ENCODE results near the gene TMEM167B.
A peak's percentile ranks its signal among the peaks of the same experiment; 100 is the strongest.

TMEM167B gene

DNA sequence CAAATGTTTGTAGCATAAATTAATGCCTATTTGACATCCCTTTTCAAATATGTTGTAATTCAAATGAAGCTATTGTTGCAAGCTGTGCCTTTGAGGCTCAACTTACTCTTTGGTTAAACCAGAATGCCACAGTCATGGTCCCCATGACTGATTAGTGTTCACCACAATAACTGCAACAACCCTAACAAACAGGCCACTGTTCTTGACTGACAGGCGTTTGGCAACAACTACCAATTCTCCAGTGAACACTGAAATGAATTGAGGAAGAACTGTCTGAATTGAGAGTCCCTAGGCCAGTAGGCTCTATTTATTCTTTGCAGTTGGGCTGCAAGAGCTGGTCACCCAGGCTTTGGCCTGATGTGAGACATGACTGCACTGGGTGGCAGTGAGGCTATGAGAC, 6.6 kb upstream of the TMEM167B start:
- no peak for DNase-seq

DNA sequence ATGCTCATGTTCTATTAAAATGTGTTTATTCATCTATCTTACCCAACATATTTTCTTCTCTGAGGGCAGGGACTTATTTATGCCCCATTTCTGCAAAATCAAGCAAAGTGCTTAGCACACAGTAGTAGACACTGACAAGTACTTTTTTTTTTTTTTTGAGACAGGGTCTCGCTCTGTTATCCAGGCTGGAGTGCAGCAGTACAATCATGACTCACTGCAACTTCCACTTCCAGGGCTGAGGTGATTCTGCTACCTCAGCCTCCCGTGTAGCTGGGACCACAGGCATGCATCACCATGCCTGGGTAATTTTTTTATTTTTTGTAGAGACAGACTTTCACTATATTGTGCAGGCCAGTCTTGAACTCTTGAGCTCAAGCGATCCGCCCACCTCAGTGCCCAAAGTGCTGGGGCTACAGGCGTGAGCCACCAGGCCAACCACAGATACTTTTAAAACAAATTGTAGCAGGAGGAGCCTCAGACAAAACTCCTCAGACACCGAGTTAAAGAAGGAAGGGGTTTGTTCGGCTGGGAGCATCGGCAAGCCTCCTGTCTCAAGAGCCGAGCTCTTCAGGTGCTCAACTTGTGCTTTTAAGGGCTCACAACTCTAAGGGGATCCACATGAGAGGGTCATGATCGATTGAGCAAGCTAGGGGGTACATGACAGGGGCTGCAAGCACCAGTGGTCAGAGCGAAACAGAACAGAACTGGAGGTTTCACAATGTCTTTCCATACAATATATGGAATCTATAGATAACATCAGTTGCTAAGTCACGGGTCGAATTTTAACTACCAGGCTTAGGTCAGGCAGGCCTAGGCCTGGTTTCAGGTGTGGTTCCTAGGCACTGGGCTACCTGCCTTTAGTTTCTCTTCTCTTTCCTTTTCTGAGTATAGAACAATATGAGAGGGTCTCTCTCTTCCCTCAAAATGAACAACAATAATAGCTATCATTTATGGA, 5.7 kb upstream of the TMEM167B start:
- DNase-seq = no peak

DNA sequence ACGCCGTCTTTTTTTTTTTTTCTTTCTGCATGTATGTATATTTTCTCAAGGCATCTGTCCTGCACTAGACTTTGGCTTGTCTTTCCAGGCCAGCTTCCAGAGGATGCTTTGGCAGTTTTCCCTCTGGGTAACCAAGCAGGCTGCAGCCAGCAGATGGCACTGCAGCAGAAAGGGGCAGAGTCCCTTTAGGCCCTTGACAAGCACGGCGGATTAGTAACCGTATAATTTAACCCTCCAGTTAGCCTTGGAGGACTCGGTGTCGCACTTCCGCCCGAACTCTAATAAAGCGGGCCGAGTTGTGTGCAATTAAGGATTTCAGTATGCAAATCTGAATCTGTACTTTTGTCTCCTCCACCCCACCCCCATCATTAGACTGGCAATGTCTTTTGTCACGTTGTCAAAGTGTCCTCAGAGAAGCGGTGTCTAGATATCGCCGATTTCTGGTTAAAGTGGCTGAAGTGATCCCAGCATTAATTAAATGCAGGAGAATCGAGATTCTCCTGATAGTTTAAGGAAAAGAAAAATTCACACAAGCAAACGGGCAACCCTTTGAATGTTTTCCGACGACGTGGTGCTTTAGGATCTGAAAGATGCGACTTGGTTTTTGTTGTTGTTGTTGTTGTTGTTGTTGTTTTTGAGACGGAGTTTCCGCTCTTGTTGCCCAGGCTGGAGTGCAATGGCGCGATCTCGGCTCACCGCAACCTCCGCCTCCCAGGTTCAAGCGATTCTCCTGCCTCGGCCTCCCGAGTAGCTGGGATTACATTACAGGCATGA, 1.1 kb upstream of the TMEM167B start:
- peak; percentile 97 to 98 for DNase-seq

DNA sequence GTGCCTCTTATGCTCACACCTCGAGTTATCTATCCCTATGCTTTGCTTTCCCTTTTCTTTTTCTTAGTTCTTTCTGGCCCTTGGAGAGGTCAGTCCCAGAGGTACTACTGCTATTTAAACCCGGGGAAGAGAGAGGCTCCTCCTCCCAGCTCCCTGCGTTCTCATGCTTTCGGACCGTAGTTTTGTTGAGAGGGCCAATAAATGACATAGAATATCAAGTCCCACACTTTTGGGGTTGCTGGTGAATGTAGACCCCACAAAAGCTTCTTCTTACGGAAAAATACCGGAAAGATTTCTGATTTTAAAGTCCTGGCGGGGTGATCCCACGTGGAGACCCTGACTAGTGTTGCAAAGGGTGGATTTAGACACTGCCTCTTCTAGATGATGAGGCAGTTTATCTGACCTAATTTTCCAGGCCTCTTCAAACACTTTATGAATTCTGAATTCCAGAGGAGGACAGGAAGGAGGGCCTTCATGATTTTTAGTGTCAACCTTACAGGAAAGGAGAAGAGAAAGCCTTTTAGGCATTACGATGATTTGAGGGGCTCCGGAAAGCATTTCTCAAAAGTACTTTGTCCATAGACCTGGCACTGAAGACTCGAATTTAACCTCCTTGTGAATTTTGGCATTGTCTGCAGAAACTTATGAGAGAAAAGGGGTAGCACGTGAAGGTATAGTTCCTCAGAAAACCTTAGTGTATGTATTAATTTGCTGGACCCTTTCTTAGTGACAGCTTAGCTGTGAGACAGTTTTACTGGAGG, 694 bp downstream of the TMEM167B start:
- no peak for DNase-seq

DNA sequence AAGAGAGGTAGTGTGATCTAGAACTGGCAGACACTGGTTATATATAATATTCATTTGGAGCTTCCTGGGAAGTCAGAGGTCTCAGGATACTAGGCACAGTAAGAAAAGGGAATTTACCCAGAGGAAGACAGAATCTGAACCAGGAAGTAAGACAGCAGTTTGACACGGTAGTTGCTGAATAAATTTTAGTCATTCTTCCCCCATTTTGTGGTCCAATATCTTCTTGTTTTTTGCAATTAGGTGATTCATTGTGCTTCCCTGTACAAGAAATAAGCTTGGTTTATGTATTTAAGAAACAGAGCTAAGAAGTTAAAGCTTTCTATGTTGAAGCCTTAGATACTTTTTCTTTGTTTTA, 1.3 kb downstream of the TMEM167B start:
- no peak for DNase-seq

DNA sequence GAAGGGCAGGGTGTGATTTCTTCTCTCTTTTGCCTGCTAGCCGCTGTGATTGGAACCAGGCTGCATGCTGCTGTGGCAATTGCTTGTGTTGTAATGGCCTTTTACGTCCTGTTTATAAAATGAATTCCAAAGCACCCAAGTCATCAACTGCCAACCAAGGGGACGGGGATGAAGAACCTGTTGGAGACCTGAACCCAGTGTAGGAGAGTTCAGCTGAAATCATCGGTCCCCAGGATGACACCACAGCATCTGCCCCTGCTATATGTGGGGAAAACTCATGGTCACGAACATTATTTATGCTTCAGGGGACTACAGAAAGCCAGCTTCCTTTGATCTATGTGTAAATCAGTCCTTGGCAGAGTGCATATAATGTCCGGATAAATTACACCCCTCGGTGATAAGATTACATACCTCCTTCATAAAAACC, 3.8 kb downstream of the TMEM167B start:
- DNase-seq = no peak

DNA sequence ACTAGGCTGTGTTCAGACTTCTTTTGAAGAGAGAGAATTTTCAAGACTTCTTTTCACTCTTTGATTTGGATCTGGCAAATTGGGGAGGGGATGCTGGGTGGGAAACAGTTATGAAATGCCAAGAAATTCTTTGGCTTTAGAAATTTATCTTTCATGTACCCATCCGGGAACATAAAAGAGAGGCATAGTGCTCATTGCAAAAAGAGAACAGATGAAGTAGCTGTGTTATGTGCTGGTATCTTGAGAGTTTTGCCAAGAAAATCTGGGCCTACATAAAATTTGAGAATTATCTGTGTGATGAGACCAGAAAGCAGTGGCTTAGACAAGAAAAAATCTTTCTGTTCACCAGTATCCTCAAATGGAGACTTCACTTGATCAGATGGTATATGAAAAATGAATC, 4.3 kb downstream of the TMEM167B start:
- DNase-seq = no peak

DNA sequence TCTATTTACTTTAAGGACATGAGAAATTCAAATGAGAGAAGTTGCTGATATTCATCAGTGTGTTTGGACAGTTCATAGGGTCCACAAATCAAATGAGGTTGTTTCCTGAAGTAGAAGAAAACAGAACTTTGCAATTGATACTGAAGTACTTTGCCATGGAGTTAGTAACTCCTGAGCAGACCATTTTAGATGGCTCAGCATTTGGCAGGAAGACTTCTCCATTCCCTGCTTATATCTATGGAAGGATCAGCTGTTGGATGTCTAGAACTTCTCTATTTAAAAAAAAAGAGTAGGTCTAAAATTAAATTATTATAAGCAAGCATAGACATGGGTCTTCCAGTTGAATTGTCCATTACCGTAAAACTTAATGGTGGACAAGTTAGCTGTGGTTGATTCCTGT, 5.1 kb downstream of the TMEM167B start:
- DNase-seq = no peak

DNA sequence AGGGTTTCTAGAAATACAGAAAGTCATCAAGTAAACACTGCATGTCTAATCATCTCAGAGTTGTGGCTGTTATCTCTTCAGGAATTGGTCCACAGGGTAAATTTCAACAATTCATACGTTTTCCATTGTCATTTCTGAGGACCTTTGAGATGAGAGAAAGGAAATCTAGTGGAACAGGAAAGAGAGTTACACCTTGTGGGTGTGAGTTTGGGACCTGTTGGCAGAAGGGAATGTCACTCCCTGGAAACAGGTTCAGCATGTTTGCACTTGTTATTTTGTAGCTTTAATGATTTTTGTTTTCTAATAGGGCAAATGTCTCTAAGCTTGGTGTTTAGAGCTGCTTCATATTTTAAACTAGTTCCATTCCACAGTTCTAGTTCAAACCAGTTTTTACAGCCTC, 5.6 kb downstream of the TMEM167B start:
- no peak for DNase-seq

DNA sequence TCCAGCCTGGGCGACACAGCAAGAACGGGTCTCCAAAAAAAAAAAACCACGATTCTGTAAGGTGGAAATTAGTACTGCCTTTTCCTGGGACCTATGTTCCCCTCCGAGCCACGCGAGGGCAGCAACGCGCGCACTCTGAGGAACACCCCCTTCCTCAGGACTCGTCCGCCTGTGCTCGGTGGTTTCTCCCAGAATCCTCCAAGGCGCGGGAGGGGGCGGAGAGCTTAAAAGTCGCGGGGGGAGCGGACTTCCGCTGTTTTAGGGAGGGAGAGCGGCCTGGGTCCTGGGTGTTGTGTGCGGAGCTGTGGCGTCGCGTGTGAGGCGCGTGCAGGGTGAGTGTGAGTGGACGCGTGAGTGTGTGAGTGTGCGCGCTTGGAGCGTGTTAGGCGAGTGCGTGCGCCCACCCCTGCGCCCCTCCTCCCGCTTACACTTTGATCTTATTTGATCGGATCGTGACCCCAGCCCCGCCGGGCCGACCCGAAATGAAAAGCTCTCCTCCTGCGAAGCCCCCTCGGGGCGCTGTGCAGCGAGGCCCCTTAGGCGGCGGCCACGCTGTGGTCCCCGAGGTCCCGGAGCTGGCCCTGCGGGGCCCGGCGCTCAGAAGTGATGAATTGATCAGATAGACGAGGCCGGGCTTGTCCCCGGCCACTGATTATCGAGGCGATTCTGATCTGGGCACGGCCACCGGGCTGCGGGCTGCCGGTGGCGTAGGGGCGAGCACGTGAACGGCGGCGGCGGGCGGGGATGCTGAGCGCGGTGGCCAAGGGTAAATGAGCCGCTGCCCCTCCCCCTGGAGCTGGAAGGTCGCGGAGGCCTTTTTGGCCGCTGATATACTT, 9.6 kb downstream of the TMEM167B start:
- DNase-seq = peak; percentile 97 to 99

DNA sequence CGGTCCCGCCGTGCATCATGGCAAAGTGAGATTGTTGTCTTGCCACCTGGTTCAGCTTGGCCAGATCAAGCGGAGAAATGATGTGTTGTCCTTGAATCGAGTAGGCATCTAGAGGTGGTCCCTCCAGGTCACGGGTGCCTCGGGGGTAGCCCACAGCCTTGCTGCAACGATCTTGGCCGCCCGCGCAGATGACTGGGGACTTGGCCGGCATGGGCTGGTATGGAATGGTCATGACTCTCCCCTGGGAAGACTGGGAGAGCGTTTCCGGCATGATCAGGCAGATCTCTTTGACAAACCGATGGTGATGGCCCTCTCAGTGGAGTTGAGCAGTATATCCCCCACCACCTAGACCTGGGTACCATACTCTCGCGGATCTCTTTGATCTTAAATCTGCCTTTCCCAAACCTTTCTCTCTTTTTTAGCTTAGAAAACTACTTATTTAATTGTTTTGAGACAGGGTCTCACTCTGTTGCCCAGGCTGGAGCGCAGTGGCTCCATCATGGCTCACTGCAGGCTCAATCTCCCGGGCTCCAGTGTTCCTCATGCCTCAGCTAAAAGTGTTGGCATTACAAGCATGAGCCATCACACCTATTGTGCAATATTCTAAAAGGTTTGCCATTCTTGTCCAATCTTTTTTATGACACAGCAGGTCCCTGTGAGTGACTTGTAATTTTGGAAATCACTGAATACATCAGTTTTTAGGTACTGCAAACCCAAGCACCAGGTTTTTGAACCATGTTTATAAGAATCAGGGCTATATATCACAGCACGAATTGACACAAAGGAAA, 14.0 kb downstream of the TMEM167B start:
- DNase-seq = no peak

DNA sequence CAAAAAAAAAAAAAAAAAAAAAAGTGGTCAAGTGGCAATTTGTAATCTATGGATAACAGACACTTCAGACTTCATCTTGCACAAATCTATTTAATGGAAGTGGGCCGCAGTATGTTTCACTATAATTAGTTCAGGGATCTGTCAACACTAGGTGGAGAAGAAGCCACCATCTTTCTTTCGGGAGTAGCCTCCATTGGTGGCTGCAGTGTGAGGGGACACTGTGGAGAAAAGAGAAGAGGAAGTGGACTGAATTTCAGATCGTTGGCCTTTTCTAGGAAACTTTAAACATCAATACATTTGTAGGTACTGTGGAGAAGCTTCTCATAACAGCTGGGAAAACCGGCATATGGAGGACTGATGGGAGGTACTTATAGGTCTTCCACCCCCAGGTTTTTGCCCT, 15.3 kb downstream of the TMEM167B start:
- no peak for DNase-seq

DNA sequence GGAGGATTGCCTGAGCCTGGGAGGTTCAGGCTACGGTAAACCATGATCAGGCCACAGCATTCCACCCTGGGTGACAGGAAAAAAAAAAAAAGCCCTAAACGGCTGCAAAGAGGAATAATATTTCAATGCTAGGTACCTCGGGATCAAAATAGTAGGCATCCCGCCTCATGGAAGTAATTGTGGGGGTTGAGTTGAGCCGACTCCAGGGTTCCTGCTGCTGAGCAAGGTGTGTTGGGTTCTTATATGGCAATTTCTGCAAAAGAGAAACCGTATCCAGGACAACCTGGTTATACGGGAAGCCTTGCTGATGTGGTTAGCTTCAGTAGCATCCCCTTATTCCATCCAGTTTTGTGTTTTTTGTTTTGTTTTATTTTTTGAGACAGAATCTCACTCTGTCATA, 17.2 kb downstream of the TMEM167B start:
- no peak for DNase-seq

DNA sequence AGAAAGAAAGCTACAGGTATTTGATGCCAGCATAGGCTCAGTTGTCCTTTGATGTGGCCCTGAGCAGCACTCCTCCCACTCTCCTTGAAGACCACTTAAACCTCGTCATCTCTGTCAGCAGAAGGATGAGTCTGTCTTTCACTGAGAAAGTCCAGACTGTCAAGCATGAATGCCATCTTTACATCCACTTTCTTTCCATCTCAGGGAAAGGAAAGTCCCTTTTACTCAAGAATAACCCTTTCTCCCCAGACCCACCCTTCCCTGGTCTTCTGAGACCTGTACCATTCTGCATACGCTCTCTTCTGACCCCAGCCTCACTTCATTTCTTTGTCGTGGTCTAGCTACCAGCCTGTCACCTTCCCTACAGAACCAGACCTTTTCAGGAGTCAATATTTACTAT, 19.3 kb downstream of the TMEM167B start:
- DNase-seq = no peak

DNA sequence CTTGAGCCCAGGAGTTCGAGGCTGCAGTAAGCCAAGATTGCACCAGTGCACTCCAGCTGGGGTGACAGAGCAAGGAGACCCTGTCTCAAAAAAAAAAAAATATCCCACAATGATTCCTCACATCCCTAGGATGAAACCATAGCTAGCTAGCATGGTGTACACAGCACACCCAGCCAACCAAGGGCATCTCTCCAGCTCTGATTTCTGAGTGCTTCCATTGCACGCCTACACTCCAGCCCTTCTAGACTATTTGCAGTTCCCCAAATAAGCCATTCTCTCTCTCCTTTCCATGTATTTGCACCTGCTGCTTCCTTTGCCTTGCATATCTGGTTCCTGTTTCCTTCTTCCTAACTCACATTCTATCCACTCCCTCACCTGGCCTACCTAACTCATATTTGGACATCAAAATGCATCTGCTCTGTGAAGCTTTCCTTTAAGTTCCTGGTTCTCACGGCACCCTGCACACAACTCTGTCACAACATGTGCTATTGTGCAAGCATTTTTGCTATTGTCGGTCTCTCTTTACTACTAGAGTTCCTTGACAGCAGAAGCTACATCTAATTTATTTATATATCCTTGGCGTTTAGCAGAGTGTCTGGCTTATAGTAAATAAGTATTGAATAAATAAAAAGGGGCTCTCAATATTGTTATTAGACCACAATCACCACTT, 21.0 kb downstream of the TMEM167B start:
- no peak for DNase-seq

DNA sequence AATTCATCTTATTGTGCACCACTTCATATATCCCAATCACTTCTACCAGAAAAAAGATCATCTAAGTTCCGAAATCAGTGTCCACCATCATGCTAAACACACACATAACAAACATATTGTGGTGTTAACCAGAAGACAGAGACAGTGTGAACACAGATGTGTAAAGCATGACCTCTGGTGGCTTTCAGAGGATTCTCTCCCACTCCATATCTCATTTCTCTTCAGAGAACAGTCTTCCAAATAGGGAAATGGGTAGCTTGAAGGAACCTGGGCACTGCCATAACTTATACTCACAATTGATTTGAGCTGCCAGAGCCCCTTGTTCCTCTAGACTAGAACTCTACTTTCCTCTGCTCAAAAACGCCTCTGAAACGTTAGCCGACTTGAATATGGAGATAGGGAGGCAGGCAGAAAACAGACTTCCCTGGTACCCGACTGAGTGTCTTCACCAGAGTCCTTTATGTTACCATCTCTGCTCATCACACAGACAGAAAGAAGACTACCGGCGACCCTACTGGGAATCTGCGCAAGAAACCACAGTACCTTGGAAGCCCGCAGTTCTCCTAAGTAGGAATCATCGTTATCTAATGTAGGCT, 21.6 kb downstream of the TMEM167B start:
- peak in 1 of 2 experiments; percentile 33 for DNase-seq

DNA sequence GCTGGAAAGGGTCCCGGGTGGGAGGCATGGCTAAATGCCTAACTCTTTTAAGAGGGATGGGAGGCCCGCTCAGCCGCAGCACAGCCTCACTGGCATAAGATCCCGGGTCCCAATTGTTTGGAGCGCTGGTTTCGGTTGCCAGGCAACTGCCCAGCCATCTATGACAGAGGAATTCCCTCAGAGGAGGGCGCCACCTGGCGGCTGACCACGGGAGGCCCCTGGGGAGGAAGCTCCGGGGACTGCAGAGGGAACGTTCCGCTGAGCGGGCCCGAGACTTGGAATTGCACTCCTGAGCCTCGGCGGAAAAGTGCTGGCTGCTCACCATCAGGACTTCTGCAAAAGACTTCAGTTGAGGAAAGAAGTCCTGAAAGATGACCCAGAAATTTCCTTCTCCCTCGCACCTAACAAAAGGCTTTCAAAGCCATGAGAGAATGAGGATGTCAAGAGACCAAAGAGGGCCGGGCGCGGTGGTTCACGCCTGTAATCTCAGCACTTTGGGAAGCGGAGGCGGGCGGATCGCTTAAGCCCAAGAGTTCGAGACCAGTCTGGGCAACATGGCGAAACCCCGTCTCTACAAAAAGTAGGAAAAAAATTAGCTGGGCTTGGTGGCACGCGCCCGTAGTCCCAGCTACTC, 22.2 kb downstream of the TMEM167B start:
- DNase-seq = peak; percentile 96 to 97

DNA sequence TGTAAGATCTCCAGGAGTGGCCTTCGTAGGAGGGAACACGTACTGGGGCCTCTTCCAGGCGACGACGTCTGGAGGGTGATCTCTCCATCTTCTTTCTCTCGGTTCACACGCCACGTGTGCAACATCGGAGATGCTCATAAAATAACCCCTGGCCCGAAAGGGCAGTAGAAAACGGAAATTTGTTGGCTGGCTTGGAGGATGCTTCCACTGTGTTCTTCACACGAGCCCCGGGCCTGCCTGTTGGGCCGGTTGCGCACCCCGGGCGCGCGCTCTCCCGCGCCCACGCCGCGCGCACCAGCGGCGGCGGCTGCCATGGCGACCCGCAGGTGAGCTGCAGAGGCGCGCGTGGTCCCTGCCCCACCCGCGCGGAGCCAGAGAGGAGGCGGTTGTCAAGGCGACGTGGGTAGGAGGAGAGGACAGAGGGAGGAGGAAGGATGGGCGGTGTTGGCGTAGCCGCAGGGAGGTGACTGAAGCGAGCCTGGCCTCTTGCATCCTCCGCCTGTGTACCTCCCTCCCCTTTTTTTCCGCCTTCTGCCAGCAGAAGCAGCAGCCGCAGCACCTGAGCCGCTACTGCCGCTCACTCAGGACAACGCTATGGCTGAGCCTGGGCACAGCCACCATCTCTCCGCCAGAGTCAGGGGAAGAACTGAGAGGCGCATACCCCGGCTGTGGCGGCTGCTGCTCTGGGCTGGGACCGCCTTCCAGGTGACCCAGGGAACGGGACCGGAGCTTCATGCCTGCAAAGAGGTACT, 23.2 kb downstream of the TMEM167B start, which contains the start of gene ELAPOR1:
ELAPOR1 (plus strand) TSS at position 526 of the 752 bp plus-strand sequence; CDS start at position 595, 69 bp downstream.
- DNase-seq = no peak

DNA sequence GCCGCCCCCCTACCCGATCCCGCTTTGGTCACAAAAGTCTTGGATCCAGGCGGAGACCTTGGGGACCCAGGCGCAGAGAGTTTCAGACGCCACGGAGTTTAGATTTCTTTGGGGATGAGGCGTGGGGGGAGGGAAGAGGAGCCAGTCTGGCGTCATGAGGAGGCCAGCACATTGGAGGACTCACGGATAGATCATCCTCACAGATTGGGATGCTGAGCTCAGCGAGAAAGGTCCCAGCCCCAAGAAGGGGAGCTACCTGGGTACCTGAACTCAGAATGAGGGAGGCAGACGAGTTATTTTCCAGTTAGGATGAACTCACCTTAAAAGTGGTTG, 23.7 kb downstream of the TMEM167B start:
- DNase-seq = no peak

Measured in NCI-H446 (cell line).